SJSA1 (cell line): ENCODE data around the gene FUZ. TPM values are rescaled to one million over a fixed set of nuclear protein-coding genes. Genes with fewer than 3 reads are reported as not detected.
A peak's percentile ranks its signal among the peaks of the same experiment; 100 is the strongest.

Experiments used
- DNase-seq, 2 experiments: peaks; one replicate each; pipeline ENCODE4 v3.0.0-alpha.2; 2015 to 2020; ENCODE audit warnings: low spot score in 2 of 2, low read depth in 1 of 2
- H3K27ac ChIP-seq: fragments of 250-450 bp; sonication (Bioruptor Pico); 2 replicates; pipeline ENCODE4 v1.5.1; 2020; ENCODE audit warnings: mild to moderate bottlenecking, moderate library complexity
- H3K27me3 ChIP-seq: fragments of 250-450 bp; sonication (Bioruptor Pico); replicated peaks from 2 replicates; pipeline ENCODE4 v1.5.1; 2020; ENCODE audit warnings: mild to moderate bottlenecking, moderate library complexity
- H3K36me3 ChIP-seq: fragments of 250-450 bp; sonication (Bioruptor Pico); 2 replicates; pipeline ENCODE4 v1.5.1; 2020; ENCODE audit warnings: mild to moderate bottlenecking
- H3K4me1 ChIP-seq: fragments of 250-450 bp; sonication (Bioruptor Pico); replicated peaks from 2 replicates; pipeline ENCODE4 v1.6.1; 2021; ENCODE audit warnings: mild to moderate bottlenecking
- H3K4me3 ChIP-seq: fragments of 250-450 bp; sonication (Bioruptor Pico); 2 replicates; pipeline ENCODE4 v1.5.1; 2020; ENCODE audit warnings: mild to moderate bottlenecking
- H3K9me3 ChIP-seq: fragments of 250-450 bp; sonication (Bioruptor Pico); replicated peaks from 2 replicates; pipeline ENCODE4 v1.5.1; 2020; ENCODE audit warnings: mild to moderate bottlenecking
- total RNA-seq: library from RNA; depleted of rRNA; stranded (reverse); fragments of >200 nt; shearing (Covaris generic); gene quantifications from 2 replicates; pipeline ENCODE4 v1.2.3, GENCODE V29; 2014

Gene FUZ
- total RNA-seq, 1 experiment from 2014 or later = 10.0 TPM

DNA sequence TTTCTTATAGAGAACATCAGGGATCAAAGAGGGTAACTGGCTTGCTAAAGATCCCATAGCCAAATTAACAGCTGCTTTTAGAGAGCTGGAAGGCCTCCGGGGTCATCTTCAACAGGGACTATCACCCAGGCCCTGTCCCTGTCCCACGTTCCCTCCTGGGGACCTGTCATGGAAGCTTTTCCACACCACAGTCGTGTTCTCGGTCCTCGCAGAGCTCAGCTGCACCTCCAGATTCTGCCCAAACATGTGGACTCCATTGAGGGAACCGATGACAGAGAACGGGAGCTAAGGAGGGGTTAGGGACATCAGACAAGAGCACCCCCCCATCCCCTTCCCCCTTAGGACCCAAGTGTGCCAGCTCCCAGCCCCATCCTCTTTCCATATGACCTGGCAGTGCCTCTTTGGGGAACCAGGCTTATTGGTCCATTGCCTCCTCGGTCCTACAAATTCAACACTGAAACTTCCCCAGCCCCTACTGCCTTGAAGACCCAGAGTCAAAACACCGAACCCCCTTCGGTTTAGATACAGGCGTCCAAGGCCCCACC is 568 bp downstream of the FUZ start:
- no peaks in the 10 kb centered on the region for H3K9me3 ChIP-seq
- H3K4me3 ChIP-seq = peak overlapping the region; percentile 48
- peak overlapping the region; percentile 96 for H3K27ac ChIP-seq
- peaks cover 25% of the 10 kb centered on the region for H3K4me1 ChIP-seq
- no peaks in the 10 kb centered on the region for H3K27me3 ChIP-seq
- no peak for DNase-seq
- H3K36me3 ChIP-seq = no peaks in the 10 kb centered on the region

DNA sequence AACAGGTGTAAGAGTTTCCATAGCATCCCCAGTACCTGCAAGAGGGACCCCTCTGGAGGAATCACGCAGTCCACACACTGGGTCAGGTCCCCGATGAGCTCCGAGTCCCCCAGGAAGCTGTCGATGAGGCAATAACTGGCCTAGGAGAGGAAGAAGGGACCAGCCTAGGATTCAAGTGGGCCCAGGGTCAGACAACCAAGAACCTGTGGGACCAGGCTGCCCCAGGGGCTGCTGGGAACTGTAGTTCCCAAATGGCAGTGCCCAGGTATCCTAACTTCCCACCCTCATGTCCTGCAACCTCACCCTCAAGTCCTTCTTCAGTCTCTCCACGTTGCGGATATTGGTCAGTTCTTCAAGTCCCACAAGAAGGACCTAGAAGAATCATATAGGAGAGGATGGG is 1.8 kb downstream of the FUZ start:
- H3K36me3 ChIP-seq = peaks cover 3% of the 10 kb centered on the region
- no peak for DNase-seq

DNA sequence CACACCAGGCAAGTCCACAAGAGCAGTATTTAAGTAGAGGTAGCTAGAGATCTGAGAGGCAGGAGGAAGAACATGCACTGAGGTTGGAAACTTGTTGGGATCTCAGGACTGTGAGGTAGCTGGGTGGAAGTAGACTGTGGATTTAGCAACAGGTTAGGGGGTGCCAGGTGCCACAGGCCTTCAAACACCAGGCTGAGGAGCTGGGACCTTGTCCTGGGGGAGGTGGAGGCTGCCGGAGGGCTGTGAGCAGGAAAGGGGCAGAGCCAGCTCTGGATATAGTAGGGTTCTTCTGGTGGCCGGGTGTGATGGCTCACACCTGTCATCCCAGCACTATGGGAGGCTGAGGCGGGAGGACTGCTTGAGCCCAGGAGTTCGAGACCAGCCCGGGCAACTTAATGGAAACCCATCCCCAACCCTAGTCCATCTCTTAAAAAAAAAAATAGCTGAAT is 3.1 kb downstream of the FUZ start:
- no peaks in the 10 kb centered on the region for H3K27me3 ChIP-seq
- peaks cover 15% of the 10 kb centered on the region for H3K36me3 ChIP-seq
- H3K4me1 ChIP-seq = peaks cover 25% of the 10 kb centered on the region
- H3K4me3 ChIP-seq = no peak overlapping the region
- no peak overlapping the region for H3K27ac ChIP-seq
- DNase-seq = no peak
- no peaks in the 10 kb centered on the region for H3K9me3 ChIP-seq

More for the DNA sequence above, 1.8 kb downstream of the FUZ start:
- Histone ChIP-seq H3K4me3 (no peak overlapping the region), H3K27me3 (no peaks in the 10 kb centered on the region), H3K27ac (no peak overlapping the region), H3K4me1 (peaks cover 25% of the 10 kb centered on the region), H3K9me3 (no peaks in the 10 kb centered on the region)

DNA sequence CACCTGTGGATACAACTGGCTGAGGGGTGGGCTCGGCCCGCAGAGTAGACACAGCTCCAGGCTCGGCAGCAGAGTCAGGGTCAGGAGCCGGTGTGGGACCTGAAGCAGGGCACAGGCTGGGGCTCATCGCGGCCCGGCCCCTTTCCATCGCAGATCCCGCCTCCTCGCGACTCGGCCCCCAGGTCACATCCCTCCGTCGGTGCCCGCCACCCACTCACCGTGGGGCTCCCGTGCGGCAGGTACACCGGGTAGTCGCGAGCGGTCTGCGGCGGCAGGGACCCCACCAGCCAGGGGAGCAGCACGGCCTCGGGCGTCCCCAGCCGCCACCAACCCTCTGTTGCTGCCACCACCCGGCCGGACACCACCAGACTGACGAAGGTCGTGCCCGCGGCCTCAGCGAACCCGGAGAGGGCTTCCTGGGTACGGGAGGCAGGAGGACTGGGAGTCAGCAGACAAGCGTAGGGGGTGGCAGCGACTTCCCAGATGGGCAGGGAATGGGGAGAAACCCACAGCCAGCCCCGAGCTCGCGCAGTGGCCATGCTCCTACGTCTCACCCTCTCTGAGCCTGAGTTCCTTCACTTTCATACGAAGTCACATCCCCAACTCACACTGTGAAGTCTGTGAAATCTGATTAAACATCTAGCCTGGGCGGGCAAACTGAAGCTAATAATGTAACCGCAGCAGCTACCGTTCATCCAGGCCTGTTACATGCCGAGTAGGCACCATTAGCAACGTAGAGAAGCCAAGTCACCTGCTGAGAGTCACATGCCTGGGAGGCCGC is 3.7 kb downstream of the FUZ start:
- Histone ChIP-seq H3K27ac (no peak overlapping the region), H3K36me3 (peaks cover 20% of the 10 kb centered on the region), H3K27me3 (no peaks in the 10 kb centered on the region), H3K9me3 (no peaks in the 10 kb centered on the region), H3K4me3 (peak overlapping the region; percentile 43), H3K4me1 (peaks cover 25% of the 10 kb centered on the region)
- DNase-seq = peak in 1 of 2 experiments; percentile 71

DNA sequence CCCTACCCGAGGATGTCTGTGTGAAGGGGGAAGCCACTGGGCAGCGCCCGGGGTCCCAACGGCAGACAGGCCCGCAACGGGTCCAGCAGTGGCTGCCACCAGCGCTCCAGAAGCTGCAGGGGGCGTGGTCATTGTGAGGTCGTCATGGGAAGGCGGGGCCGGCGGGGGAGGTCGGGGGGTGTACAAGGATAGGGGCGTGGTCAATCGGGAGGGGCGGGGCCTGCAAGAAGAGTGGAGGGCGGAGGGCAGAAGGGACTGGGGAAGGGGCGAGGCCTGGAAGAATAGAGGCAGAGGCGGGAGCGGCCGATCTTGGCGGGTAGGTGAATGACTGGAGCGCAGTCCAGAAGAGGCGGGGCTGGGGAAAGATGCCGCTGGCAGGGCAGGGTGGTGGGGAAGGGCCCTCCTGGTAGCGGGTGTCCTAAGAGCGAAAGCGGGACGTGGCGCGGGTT is 4.4 kb downstream of the FUZ start:
- Histone ChIP-seq H3K27me3 (no peaks in the 10 kb centered on the region), H3K9me3 (no peaks in the 10 kb centered on the region), H3K27ac (no peak overlapping the region), H3K4me3 (peak overlapping the region; percentile 43), H3K36me3 (peaks cover 25% of the 10 kb centered on the region), H3K4me1 (peaks cover 25% of the 10 kb centered on the region)
- DNase-seq = peak in 1 of 2 experiments; percentile 94

DNA sequence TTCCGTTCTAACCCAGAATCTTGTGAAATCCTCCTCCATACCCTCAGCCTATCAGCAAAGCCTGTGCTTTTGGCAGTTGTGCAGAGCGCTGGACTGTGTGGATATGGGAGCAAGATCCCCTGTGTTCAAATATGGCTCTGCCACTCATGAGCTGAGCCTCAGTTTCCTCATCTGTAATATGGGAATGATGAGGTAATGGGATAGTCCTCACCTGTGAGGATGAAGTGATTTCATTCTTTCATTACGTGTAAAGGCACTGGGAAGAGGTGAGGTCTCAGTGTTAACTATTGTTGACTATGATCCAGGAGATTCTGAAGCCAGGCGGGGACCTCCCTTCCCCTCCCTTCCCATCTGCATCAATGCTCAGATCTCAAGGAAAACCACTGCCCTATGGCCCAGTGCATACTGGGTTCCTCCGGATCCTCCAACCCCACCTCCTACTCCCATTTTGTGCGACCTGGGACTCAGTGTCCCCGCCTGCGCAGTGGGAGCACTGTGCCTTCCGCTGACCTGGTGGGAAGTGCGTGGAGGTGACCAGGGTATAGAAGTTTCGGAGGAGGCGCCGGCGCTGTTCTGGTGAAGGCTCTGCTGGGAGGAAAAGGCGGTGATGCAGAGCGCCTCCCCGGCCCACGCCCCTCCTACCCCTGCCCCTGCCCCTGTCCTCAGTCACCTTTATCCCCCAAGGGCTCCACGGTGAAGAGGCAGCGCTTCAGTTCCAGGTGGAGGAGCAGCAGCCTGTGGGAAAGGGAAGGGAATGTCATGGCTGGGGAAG is 5.0 kb downstream of the FUZ start:
- Histone ChIP-seq H3K4me1 (peaks cover 25% of the 10 kb centered on the region), H3K27ac (no peak overlapping the region), H3K36me3 (peaks cover 31% of the 10 kb centered on the region), H3K4me3 (peak overlapping the region; percentile 43), H3K27me3 (no peaks in the 10 kb centered on the region), H3K9me3 (no peaks in the 10 kb centered on the region)
- DNase-seq = no peak

DNA sequence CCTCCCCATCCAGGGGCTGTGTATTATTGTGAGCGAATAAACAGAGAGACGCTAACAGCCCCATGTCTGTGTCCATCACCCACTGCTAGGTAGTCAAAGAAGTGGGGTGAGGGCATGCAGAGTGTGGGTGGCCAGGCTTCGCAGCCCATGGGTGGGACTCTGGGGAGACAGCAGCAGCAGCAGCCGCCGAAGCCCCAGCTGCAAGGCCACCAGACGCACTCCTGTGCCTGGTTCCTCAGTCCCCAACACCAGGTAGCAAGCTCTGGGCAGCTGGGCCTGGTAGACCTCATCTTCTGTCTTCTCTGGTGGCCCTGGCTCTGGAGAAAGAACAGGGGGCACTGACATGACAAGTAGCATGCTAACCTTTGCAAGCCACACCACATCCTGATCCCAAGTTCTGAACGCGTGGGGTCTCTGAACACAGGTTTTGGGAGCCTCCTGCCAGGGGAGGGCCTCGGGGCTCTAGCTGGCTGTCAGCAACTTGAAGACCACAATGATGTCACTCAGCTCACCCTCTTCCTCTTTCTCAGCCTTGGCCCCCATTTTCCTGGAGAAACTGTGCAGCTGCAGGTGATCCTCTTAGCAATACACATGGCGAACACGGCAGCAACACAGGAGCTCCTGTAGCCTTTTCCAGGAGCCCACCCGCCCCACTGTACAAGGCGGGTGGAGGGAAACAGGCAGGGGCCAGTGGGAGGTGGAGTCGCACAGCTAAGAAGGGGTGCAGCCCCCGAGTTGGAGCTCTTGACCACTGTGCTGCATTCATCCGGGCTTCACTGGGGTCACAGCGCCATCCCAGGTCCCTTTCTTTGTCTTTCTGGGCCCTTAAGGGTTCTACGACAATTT is 5.8 kb downstream of the FUZ start:
- DNase-seq = no peak
- Histone ChIP-seq H3K4me3 (no peak overlapping the region), H3K4me1 (peaks cover 17% of the 10 kb centered on the region)

DNA sequence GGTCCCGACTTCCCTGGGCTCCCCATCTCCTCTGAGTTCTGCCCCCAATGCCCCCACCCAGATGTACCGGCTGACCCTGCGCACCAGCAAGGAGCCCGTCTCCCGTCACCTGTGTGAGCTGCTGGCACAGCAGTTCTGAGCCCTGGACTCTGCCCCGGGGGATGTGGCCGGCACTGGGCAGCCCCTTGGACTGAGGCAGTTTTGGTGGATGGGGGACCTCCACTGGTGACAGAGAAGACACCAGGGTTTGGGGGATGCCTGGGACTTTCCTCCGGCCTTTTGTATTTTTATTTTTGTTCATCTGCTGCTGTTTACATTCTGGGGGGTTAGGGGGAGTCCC is 6.5 kb downstream of the FUZ start:
- no peaks in the 10 kb centered on the region for H3K9me3 ChIP-seq
- no peaks in the 10 kb centered on the region for H3K27me3 ChIP-seq
- H3K36me3 ChIP-seq = peaks cover 40% of the 10 kb centered on the region
- DNase-seq = no peak
- H3K4me1 ChIP-seq = peaks cover 13% of the 10 kb centered on the region
- H3K4me3 ChIP-seq = no peak overlapping the region
- H3K27ac ChIP-seq = no peak overlapping the region

More for the DNA sequence above, 5.8 kb downstream of the FUZ start:
- Histone ChIP-seq H3K36me3 (peaks cover 37% of the 10 kb centered on the region), H3K27me3 (no peaks in the 10 kb centered on the region), H3K27ac (no peak overlapping the region), H3K9me3 (no peaks in the 10 kb centered on the region)

DNA sequence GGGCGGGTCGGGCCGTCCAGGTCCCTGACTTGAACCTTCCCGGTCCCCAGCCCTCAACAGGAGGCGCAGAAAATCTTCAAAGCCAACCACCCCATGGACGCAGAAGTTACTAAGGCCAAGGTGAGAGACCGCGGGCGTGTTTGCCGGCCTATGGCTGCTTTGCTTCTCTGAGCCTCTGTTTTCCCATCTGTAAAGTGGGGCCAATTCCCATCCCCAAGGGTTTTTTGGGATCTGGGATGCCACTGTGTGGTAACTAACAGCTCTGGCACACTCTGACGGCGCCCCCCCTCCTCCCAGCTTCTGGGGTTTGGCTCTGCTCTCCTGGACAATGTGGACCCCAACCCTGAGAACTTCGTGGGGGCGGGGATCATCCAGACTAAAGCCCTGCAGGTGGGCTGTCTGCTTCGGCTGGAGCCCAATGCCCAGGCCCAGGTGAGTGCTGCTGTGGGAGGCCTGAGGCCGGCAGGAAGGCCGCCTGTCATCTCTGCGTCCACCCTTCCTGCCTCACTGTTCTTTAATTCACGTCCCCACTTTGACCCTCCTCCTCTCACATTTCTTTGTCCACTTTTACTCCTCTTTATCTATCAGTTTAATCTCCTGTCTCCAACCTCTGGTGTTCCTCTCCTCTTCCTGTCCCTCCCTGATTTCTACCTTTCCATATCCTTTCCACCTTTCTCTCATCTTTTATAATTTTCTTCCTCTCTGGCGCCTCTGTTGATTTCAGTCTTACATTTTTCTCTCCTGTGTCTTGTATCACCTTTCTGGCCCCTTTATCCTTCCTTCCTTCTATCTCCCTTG is 7.1 kb downstream of the FUZ start:
- peaks cover 13% of the 10 kb centered on the region for H3K4me1 ChIP-seq
- no peaks in the 10 kb centered on the region for H3K27me3 ChIP-seq
- DNase-seq = no peak
- no peak overlapping the region for H3K27ac ChIP-seq
- peaks cover 44% of the 10 kb centered on the region for H3K36me3 ChIP-seq
- H3K9me3 ChIP-seq = no peaks in the 10 kb centered on the region
- no peak overlapping the region for H3K4me3 ChIP-seq

DNA sequence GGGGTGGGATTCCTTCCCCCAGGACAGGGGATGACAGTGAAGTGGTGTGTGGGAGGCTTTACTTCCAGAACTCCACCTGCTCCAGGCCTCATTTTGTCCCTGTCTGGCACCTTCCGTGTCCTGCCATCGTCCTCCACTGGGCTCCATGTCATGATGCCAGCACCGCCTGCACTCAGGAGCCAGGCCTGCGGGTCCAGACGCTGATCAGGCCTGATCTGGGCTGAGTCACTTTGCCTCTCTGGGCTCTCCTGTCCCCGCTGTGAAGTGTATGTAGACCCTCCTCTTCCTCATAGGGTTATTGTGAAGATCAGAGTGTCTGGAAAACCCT is 9.6 kb downstream of the FUZ start:
- no peak for DNase-seq
- Histone ChIP-seq H3K4me3 (no peak overlapping the region), H3K36me3 (peaks cover 69% of the 10 kb centered on the region)

DNA sequence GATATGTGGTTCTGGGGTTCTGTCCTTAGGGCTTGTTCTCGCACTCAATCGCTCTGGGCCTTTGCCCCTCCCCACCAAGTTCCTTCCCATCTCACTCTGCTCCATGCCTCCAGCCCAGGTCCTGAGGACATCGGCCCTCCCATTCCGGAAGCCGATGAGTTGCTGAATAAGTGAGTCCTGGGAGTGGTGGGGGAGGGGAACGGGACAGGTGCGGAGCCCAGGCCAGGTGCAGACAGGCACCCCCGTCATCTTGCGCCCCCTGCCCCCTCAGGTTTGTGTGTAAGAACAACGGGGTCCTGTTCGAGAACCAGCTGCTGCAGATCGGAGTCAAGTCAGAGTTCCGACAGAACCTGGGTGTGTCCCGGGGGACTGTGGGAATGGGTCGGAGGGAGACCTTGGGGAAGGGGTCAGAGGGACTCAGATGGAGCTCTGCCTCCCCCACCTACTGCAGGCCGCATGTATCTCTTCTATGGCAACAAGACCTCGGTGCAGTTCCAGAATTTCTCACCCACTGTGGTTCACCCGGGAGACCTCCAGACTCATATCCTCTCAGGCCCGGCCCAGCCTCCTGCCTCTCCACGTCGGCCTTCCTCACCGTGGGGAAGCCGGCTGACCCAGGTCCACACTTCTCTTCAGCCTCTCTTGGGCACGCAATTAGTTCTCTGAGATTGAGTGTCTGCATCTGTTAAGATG is 10.1 kb downstream of the FUZ start:
- peaks cover 74% of the 10 kb centered on the region for H3K36me3 ChIP-seq
- no peak for DNase-seq
- no peaks in the 10 kb centered on the region for H3K9me3 ChIP-seq
- no peak overlapping the region for H3K27ac ChIP-seq
- no peak overlapping the region for H3K4me3 ChIP-seq
- H3K27me3 ChIP-seq = no peaks in the 10 kb centered on the region
- H3K4me1 ChIP-seq = no peaks in the 10 kb centered on the region

More for the DNA sequence above, 9.6 kb downstream of the FUZ start:
- Histone ChIP-seq H3K27ac (no peak overlapping the region), H3K27me3 (no peaks in the 10 kb centered on the region), H3K9me3 (no peaks in the 10 kb centered on the region), H3K4me1 (peaks cover 1% of the 10 kb centered on the region; the same call in 1 of the 2 replicates)

DNA sequence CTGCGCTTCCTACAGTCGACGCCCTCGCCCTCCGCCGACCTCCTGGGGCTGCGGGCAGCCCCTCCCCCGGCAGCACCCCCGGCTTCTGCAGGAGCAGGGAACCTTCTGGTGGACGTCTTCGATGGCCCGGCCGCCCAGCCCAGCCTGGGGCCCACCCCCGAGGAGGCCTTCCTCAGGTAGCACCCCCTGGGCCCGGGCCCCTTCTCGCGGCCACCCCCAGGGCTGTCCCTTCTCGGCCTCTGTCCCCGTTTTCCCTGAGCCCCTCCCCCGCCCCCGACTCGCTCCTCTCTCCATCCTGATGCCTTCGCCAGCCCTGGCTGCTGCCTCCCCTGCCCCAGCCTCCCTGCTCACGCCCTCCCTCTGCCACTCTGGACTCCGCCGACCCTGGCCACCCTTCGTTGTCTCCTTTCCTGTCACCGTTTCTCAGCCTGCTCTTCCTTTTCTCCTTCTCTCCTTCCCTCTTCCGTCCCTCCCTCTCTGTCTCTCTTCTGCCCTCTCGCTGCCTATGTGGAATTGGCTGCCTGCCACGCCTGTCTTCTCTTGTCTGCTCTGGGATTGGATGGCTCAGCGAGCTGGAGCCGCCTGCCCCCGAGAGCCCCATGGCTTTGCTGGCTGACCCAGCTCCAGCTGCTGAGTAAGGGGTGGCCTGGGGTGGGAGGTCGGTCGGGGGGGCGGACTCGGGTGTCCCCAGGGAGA is 11.0 kb downstream of the FUZ start:
- H3K4me1 ChIP-seq = no peaks in the 10 kb centered on the region
- H3K36me3 ChIP-seq = peaks cover 82% of the 10 kb centered on the region
- H3K9me3 ChIP-seq = no peaks in the 10 kb centered on the region
- no peaks in the 10 kb centered on the region for H3K27me3 ChIP-seq
- DNase-seq = no peak
- no peak overlapping the region for H3K27ac ChIP-seq
- H3K4me3 ChIP-seq = no peak overlapping the region
